Fibroblast of villous mesenchyme (primary cell): ENCODE data around the gene CPNE8. TPM values are rescaled to one million over a fixed set of nuclear protein-coding genes. Genes with fewer than 3 reads are reported as not detected.

Experiments used
- DNase-seq: peaks from one replicate; pipeline ENCODE4 v3.0.0-alpha.2; 2010; ENCODE audit warnings: low read depth
- H3K4me3 ChIP-seq: 2 replicates; pipeline ENCODE4 v1.5.1; 2011; ENCODE audit warnings: low read depth, mild to moderate bottlenecking, low read length
- total RNA-seq: library from RNA; depleted of rRNA; stranded (reverse); fragments of >200 nt; gene quantifications from 2 replicates; pipeline ENCODE4 v1.2.3, GENCODE V29; 2012
- TF ChIP-seq, protein P1 (sequence below): IDR thresholded peaks from 2 replicates; pipeline ENCODE4 v1.5.1; 2012; ENCODE audit warnings: low read depth, mild to moderate bottlenecking, low read length; ENCODE audit not compliant: insufficient read depth

Gene CPNE8
- total RNA-seq, 1 donor, result 21.2 TPM

GRCh38 chr12:38607295-38607694, 298.1 kb downstream of the CPNE8 start:
- TF ChIP-seq, protein P1, sequence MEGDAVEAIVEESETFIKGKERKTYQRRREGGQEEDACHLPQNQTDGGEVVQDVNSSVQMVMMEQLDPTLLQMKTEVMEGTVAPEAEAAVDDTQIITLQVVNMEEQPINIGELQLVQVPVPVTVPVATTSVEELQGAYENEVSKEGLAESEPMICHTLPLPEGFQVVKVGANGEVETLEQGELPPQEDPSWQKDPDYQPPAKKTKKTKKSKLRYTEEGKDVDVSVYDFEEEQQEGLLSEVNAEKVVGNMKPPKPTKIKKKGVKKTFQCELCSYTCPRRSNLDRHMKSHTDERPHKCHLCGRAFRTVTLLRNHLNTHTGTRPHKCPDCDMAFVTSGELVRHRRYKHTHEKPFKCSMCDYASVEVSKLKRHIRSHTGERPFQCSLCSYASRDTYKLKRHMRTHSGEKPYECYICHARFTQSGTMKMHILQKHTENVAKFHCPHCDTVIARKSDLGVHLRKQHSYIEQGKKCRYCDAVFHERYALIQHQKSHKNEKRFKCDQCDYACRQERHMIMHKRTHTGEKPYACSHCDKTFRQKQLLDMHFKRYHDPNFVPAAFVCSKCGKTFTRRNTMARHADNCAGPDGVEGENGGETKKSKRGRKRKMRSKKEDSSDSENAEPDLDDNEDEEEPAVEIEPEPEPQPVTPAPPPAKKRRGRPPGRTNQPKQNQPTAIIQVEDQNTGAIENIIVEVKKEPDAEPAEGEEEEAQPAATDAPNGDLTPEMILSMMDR, result no peak
- H3K4me3 ChIP-seq, result no peak overlapping the region
- DNase-seq, result no peak
